NCI-H460 (cell line): Measurements from ENCODE around the gene PSMC3. TPM values are rescaled to one million over a fixed set of nuclear protein-coding genes. Genes with fewer than 3 reads are reported as not detected.

Experiments used
- DNase-seq: peaks from one replicate; pipeline ENCODE4 v3.0.0-alpha.2; 2016; ENCODE audit warnings: low read depth; ENCODE audit errors: extremely low read depth
- total RNA-seq: library from RNA; depleted of rRNA; stranded (reverse); fragments of >200 nt; shearing (Covaris generic); gene quantifications from 2 replicates; pipeline ENCODE4 v1.2.3, GENCODE V29; 2014

PSMC3 gene
- total RNA-seq, 1 experiment from 2014 or later = 120 TPM

GRCh38 chr11:47443817-47444216 lies 17.6 kb upstream of the PSMC3 start:
- DNase-seq = no peak

- no peak for DNase-seq
Measured at GRCh38 chr11:47443028-47443700, 16.9 kb upstream of the PSMC3 start.

- DNase-seq = no peak
Measured at GRCh38 chr11:47442514-47442913, 16.3 kb upstream of the PSMC3 start.

GRCh38 chr11:47441421-47441820 lies 15.2 kb upstream of the PSMC3 start:
- no peak for DNase-seq

GRCh38 chr11:47440054-47440476 lies 13.8 kb upstream of the PSMC3 start:
- no peak for DNase-seq

GRCh38 chr11:47438721-47439120 lies 12.5 kb upstream of the PSMC3 start:
- no peak for DNase-seq

- no peak for DNase-seq
Measured at GRCh38 chr11:47437746-47438418, 11.6 kb upstream of the PSMC3 start.

GRCh38 chr11:47437218-47437745 lies 11.0 kb upstream of the PSMC3 start:
- no peak for DNase-seq

- DNase-seq = no peak
Measured at GRCh38 chr11:47436726-47437125, 10.5 kb upstream of the PSMC3 start.

GRCh38 chr11:47435687-47436086 lies 9.4 kb upstream of the PSMC3 start:
- no peak for DNase-seq

- DNase-seq = no peak
Measured at GRCh38 chr11:47434011-47434786, 8.0 kb upstream of the PSMC3 start.

- DNase-seq = no peak
Measured at GRCh38 chr11:47433157-47433556, 6.9 kb upstream of the PSMC3 start.

GRCh38 chr11:47431356-47432083 lies 5.3 kb upstream of the PSMC3 start:
- DNase-seq = no peak

- DNase-seq = no peak
Measured at GRCh38 chr11:47430524-47430923, 4.3 kb upstream of the PSMC3 start.

- DNase-seq = no peak
Measured at GRCh38 chr11:47425611-47426010, 628 bp downstream of the PSMC3 start.

- DNase-seq = no peak
Measured at GRCh38 chr11:47418454-47419259, 7.6 kb downstream of the PSMC3 start.

- no peak for DNase-seq
Measured at GRCh38 chr11:47417712-47418111, 8.5 kb downstream of the PSMC3 start.

GRCh38 chr11:47415949-47416472 lies 10.2 kb downstream of the PSMC3 start:
- no peak for DNase-seq

GRCh38 chr11:47415091-47415854 lies 11.0 kb downstream of the PSMC3 start:
- DNase-seq = no peak
